K562 (cell line): ENCODE data around the gene MBD4. TPM values are rescaled to one million over a fixed set of nuclear protein-coding genes. Genes with fewer than 3 reads are reported as not detected.

ENCODE experiments used
- ATAC-seq: fragments of 200-7000 bp; cut with Tn5 transposase; 3 replicates; pipeline ENCODE4 v1.9.1; 2020; ENCODE audit warnings: moderate library complexity
- BruUV-seq: library from RNA; stranded (reverse); fragments of 400-500 nt; replicated peaks from 2 replicates; lab custom pipeline; 2021; lab: Mats Ljungman, UMichigan
- CTCF ChIA-PET: fragments of 300-600 bp; formaldehyde crosslinking; extraction: SDS; loops from one replicate; lab custom pipeline; 2021; ENCODE audit warnings: low intra/inter-chr PET ratio; lab: Yijun Ruan, JAX
- POLR2A ChIA-PET: fragments of 300-600, 350-650 bp; sonication (Branson Sonifier 250); formaldehyde crosslinking; extraction: SDS; loops from one replicate; lab custom pipeline; 2021; ENCODE audit warnings: antibody characterized with exemption, inconsistent platforms; lab: Yijun Ruan, JAX
- DNase-seq, 4 experiments: peaks; one replicate each; pipeline versions ENCODE4 v3.0.0 to v3.0.0-alpha.2; 2011 to 2018; ENCODE audit warnings: low spot score in 3 of 4, mixed read lengths in 3 of 4; ENCODE audit errors: extremely low read depth in 1 of 4
- FAIRE-seq: peaks from 2 replicates; lab custom pipeline; 2011; peaks lifted over from hg19 to GRCh38; lab: Jason Lieb, UNC
- H2AFZ ChIP-seq: 2 replicates; pipeline ENCODE4 v1.6.0; 2011; ENCODE audit warnings: low read depth, low read length, control low read depth, inconsistent platforms
- H3K27ac ChIP-seq: fragments of 200-600 bp; 3 replicates; pipeline ENCODE4 v1.8.0; 2011; ENCODE audit warnings: low read depth, mild to moderate bottlenecking, control low read depth, inconsistent platforms, low read length, moderate library complexity, mixed read lengths; ENCODE audit errors: extremely low read depth
- H3K27me3 ChIP-seq, 2 experiments: fragments of 300-600 bp in 1 of 2; 2 replicates in 1 of 2; 3 replicates in 1 of 2; pipeline versions ENCODE4 v1.6.0 to v1.8.0; 2011; ENCODE audit warnings: inconsistent platforms in 2 of 2, low read length in 2 of 2, mild to moderate bottlenecking in 1 of 2, mixed read lengths in 1 of 2, moderate library complexity in 1 of 2; ENCODE audit not compliant: control insufficient read depth in 2 of 2, insufficient read depth in 2 of 2
- H3K36me3 ChIP-seq: fragments of 300-600 bp; 3 replicates; pipeline ENCODE4 v1.8.0; 2011; ENCODE audit warnings: mild to moderate bottlenecking, low read length, inconsistent platforms; ENCODE audit not compliant: control insufficient read depth, insufficient read depth
- H3K4me1 ChIP-seq, 2 experiments: fragments of 200-600 bp in 1 of 2; replicated peaks in 1 of 2; 2 replicates in 1 of 2; 3 replicates in 1 of 2; pipeline versions ENCODE4 v1.5.1 to v1.8.0; 2011; ENCODE audit warnings: inconsistent platforms in 2 of 2, low read length in 2 of 2, mild to moderate bottlenecking in 1 of 2, mixed read lengths in 1 of 2, moderate library complexity in 1 of 2; ENCODE audit not compliant: control insufficient read depth in 2 of 2, insufficient read depth in 2 of 2
- H3K4me2 ChIP-seq: 2 replicates; pipeline ENCODE4 v1.6.1; 2011; ENCODE audit warnings: low read length, control low read depth, inconsistent platforms, mixed read lengths; ENCODE audit not compliant: insufficient read depth
- H3K4me3 ChIP-seq: fragments of 200-600 bp; sonication (generic), shearing (Covaris generic); 2 replicates; pipeline ENCODE4 v1.5.1; 2016; ENCODE audit warnings: control low read depth, inconsistent platforms
- H3K79me2 ChIP-seq: fragments of 200-600 bp; 3 replicates; pipeline ENCODE4 v1.8.0; 2011; ENCODE audit warnings: low read length, inconsistent platforms; ENCODE audit not compliant: control insufficient read depth, insufficient read depth
- H3K9ac ChIP-seq, 2 experiments: 2 replicates each; pipeline versions ENCODE4 v1.6.0 to v1.6.1; 2011; ENCODE audit warnings: low read depth in 2 of 2, low read length in 2 of 2, control low read depth in 1 of 2, inconsistent platforms in 1 of 2, mild to moderate bottlenecking in 1 of 2, mixed read lengths in 1 of 2; ENCODE audit not compliant: insufficient read depth in 1 of 2
- H3K9me1 ChIP-seq: one replicate; pipeline ENCODE4 v1.6.0; 2011; ENCODE audit warnings: inconsistent platforms, mild to moderate bottlenecking, low read length, moderate library complexity; ENCODE audit not compliant: control insufficient read depth, insufficient read depth
- H3K9me3 ChIP-seq: replicated peaks from 2 replicates; pipeline ENCODE4 v1.5.1; 2011; ENCODE audit warnings: low read depth, low read length, inconsistent platforms; ENCODE audit not compliant: control insufficient read depth, insufficient read depth
- H4K20me1 ChIP-seq: replicated peaks from 2 replicates; pipeline ENCODE4 v1.6.1; 2011; ENCODE audit warnings: low read length, inconsistent platforms, mixed read lengths; ENCODE audit not compliant: control insufficient read depth, insufficient read depth
- ATF7 ChIP-seq: fragments of 450-650 bp; IDR thresholded peaks from 2 replicates; pipeline ENCODE4 v1.7.1; 2014; ENCODE audit warnings: mild to moderate bottlenecking, moderate library complexity
- HNRNPK ChIP-seq: fragments of 200-400 bp; formaldehyde crosslinking; IDR thresholded peaks from one replicate; pipeline ENCODE4 v1.6.1; 2018; ENCODE audit warnings: mild to moderate bottlenecking, low read depth, low read length; ENCODE audit not compliant: poor library complexity, severe bottlenecking
- ILK ChIP-seq: fragments of 450-650 bp; IDR thresholded peaks from 2 replicates; pipeline ENCODE4 v1.6.1; 2016; ENCODE audit warnings: missing genetic modification characterization, low read depth, mild to moderate bottlenecking, missing compliant biosample characterization, moderate library complexity, borderline replicate concordance
- ZFP91 ChIP-seq: sonication (generic); formaldehyde crosslinking; IDR thresholded peaks from 2 replicates; pipeline ENCODE4 v1.8.0; 2022; ENCODE audit warnings: mild to moderate bottlenecking, missing genetic modification reagents
- ZFX ChIP-seq: sonication (generic); formaldehyde crosslinking; IDR thresholded peaks from 2 replicates; pipeline ENCODE4 v1.8.0; 2022; ENCODE audit warnings: mild to moderate bottlenecking, missing genetic modification reagents, moderate library complexity
- ZNF639 ChIP-seq, 2 experiments: fragments of 200-800 bp in 1 of 2; sonication (Bioruptor generic) in 1 of 2; sonication (generic) in 1 of 2; formaldehyde crosslinking in 1 of 2; IDR thresholded peaks in 1 of 2; conservative IDR thresholded peaks in 1 of 2; 2 replicates each; pipeline versions ENCODE4 v1.5.0 to v1.6.1; 2016 to 2020; ENCODE audit warnings: missing compliant biosample characterization in 1 of 2, missing genetic modification characterization in 1 of 2, missing genetic modification reagents in 1 of 2
- WGBS: fragments of 100-300 bp; shearing (Covaris generic); methylation state at CpG from one replicate; pipeline ENCODE4 v1.1.6; 2016; ENCODE audit warnings: low coverage, mixed read lengths; ENCODE audit not compliant: insufficient coverage; ENCODE audit errors: missing lambda C conversion rate; 5-methylcytosine and 5-hydroxymethylcytosine counted together
- in situ Hi-C: fragments of 300-500 bp; cut with MboI; formaldehyde crosslinking; loops from 4 replicates; pipeline ENCODE4 v1.15.0; 2018; ENCODE audit warnings: inconsistent platforms, mixed read lengths
- intact Hi-C: fragments of 100-400 bp; cut with micrococcal nuclease; formaldehyde crosslinking; loops from 2 replicates; pipeline ENCODE4 v1.14.2; 2022
- polyA plus RNA-seq, 8 experiments: library from polyadenylated mRNA; depleted of rRNA in 4 of 8; stranded (reverse) in 5 of 8; unstranded in 3 of 8; fragments of >200 nt; fragmentation: Nextera tagmentation in 2 of 8; fragmentation: Illumina TruSeq in 1 of 8; extraction: Ambion mirVana in 2 of 8; extraction: Trizol in 1 of 8; gene quantifications; 2 replicates each; pipeline versions ENCODE4 v1.2.1 to v1.2.3, GENCODE V29; 2011 to 2014; ENCODE audit warnings: inconsistent platforms in 1 of 8, missing spikeins in 1 of 8
- total RNA-seq, 7 experiments: library from RNA; depleted of rRNA in 6 of 7; stranded (reverse); fragments of >200 nt in 6 of 7; fragmentation: Illumina TruSeq in 2 of 7; extraction: Trizol in 2 of 7; gene quantifications; 2 replicates each; pipeline versions ENCODE4 v1.2.1 to v1.2.3, GENCODE V29; 2011 to 2021; ENCODE audit warnings: low replicate concordance in 1 of 7
- TF ChIP-seq, protein P1 (sequence below): fragments of 450-650 bp; formaldehyde crosslinking; IDR thresholded peaks from 2 replicates; pipeline ENCODE4 v1.4.0; 2020; ENCODE audit warnings: mild to moderate bottlenecking, mixed read lengths
- TF ChIP-seq, protein P2 (sequence below): fragments of 450-650 bp; IDR thresholded peaks from 2 replicates; pipeline ENCODE4 v1.7.1; 2018; ENCODE audit warnings: mild to moderate bottlenecking, low read depth; ENCODE audit not compliant: partially characterized antibody
- TF ChIP-seq, protein P3 (sequence below): fragments of 450-650 bp; IDR thresholded peaks from 2 replicates; pipeline ENCODE4 v1.6.1; 2016; ENCODE audit warnings: mild to moderate bottlenecking

The MBD4 gene
- total and polyA plus RNA-seq, 9 of the 15 experiments (the other 6 are each of a cell fraction or from before 2014, with no cell fraction given) = 13.3 to 63.9 (median 39.0) TPM

DNA sequence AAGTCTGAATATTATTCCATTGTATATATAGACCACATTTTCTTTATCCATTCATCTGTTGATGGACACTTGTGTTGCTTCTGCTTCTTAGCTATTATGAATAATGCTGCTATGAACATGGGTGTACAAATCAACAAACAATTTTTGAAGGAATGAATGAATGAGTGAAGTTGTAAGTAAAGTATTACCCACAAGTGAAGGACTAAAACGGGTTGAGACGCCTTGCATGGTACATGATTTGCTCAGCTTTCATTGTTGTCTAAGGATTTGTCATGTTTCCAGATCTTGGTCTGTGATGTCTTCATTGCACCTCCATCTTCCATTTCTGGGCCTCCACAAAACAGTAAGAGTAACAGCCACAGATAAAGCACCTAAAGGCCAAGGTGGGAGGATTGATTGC is 20.8 kb upstream of the MBD4 start:
- ChIA-PET CTCF (no interaction called here), POLR2A (interaction anchor here (0.7 kb wide), 1 partner anchor 12 kb away, joined by 3 read pairs; no protein-coding TSS in a partner anchor)
- H3K9me1 ChIP-seq = no peaks in the 10 kb centered on the region
- ATAC-seq (no peak), DNase-seq (no peak), FAIRE-seq (peak; percentile 74)
- no peak overlapping the region for H3K4me3 ChIP-seq
- H3K36me3 ChIP-seq = peaks cover 4% of the 10 kb centered on the region; the same call in 2 of the 3 replicates
- peak overlapping the region; percentile 49; the same call in 1 of the 2 replicates for H2AFZ ChIP-seq
- WGBS = 54% methylated on average over 2 of the region's 2 CpGs
- no peaks in the 10 kb centered on the region for H3K79me2 ChIP-seq
- H3K4me2 ChIP-seq = peak overlapping the region; percentile 90; the same call in 1 of the 2 replicates
- no peaks in the 10 kb centered on the region for H4K20me1 ChIP-seq
- peaks cover 14 to 39% of the 10 kb centered on the region in 2 experiments for H3K4me1 ChIP-seq
- H3K9ac ChIP-seq = peak overlapping the region in 1 of 2 experiments; percentile 86; a peak in 1 of 4 replicates
- no TSS peak for BruUV-seq
- H3K27me3 ChIP-seq = no peaks in the 10 kb centered on the region
- H3K27ac ChIP-seq = peak overlapping the region; percentile 99
- H3K9me3 ChIP-seq = no peaks in the 10 kb centered on the region
- intact Hi-C loops (no loop called here), in situ Hi-C loops (no loop called here)
- TF ChIP-seq HNRNPK (no peak), ZFX (CRISPR knock-in tag) (0 out of 2 replicates have a peak, but pooled peaks have one; percentile 44), ZFP91 (CRISPR knock-in tag) (no peak), ILK (no peak), ATF7 (no peak), ZNF639 (CRISPR knock-in tag; conservative IDR thresholded peaks at IDR 0.05 in 1 of 2, IDR thresholded peaks at IDR 0.05 in 1 of 2) (0 out of 4 replicates have a peak, but pooled peaks of 1 of the 2 experiments have one; percentile 10)
- TF ChIP-seq, protein P1, sequence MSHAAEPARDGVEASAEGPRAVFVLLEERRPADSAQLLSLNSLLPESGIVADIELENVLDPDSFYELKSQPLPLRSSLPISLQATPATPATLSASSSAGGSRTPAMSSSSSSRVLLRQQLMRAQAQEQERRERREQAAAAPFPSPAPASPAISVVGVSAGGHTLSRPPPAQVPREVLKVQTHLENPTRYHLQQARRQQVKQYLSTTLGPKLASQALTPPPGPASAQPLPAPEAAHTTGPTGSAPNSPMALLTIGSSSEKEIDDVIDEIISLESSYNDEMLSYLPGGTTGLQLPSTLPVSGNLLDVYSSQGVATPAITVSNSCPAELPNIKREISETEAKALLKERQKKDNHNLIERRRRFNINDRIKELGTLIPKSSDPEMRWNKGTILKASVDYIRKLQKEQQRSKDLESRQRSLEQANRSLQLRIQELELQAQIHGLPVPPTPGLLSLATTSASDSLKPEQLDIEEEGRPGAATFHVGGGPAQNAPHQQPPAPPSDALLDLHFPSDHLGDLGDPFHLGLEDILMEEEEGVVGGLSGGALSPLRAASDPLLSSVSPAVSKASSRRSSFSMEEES (CRISPR knock-in tag) = no peak
- TF ChIP-seq, protein P2, sequence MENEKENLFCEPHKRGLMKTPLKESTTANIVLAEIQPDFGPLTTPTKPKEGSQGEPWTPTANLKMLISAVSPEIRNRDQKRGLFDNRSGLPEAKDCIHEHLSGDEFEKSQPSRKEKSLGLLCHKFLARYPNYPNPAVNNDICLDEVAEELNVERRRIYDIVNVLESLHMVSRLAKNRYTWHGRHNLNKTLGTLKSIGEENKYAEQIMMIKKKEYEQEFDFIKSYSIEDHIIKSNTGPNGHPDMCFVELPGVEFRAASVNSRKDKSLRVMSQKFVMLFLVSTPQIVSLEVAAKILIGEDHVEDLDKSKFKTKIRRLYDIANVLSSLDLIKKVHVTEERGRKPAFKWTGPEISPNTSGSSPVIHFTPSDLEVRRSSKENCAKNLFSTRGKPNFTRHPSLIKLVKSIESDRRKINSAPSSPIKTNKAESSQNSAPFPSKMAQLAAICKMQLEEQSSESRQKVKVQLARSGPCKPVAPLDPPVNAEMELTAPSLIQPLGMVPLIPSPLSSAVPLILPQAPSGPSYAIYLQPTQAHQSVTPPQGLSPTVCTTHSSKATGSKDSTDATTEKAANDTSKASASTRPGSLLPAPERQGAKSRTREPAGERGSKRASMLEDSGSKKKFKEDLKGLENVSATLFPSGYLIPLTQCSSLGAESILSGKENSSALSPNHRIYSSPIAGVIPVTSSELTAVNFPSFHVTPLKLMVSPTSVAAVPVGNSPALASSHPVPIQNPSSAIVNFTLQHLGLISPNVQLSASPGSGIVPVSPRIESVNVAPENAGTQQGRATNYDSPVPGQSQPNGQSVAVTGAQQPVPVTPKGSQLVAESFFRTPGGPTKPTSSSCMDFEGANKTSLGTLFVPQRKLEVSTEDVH = no peak
- TF ChIP-seq, protein P3, sequence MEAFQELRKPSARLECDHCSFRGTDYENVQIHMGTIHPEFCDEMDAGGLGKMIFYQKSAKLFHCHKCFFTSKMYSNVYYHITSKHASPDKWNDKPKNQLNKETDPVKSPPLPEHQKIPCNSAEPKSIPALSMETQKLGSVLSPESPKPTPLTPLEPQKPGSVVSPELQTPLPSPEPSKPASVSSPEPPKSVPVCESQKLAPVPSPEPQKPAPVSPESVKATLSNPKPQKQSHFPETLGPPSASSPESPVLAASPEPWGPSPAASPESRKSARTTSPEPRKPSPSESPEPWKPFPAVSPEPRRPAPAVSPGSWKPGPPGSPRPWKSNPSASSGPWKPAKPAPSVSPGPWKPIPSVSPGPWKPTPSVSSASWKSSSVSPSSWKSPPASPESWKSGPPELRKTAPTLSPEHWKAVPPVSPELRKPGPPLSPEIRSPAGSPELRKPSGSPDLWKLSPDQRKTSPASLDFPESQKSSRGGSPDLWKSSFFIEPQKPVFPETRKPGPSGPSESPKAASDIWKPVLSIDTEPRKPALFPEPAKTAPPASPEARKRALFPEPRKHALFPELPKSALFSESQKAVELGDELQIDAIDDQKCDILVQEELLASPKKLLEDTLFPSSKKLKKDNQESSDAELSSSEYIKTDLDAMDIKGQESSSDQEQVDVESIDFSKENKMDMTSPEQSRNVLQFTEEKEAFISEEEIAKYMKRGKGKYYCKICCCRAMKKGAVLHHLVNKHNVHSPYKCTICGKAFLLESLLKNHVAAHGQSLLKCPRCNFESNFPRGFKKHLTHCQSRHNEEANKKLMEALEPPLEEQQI = no peak
